HL-60 (cell line): ENCODE data around the gene SLC9A1.

Experiments used
- DNase-seq, 2 experiments: peaks; one replicate each; pipeline ENCODE4 v3.0.0-alpha.2; 2010 to 2020; ENCODE audit warnings: low read depth in 1 of 2, low spot score in 1 of 2
- H3K27ac ChIP-seq: fragments of 250-450 bp; sonication (Bioruptor Pico); replicated peaks from 2 replicates; pipeline ENCODE4 v1.5.1; 2020; ENCODE audit warnings: mild to moderate bottlenecking, moderate library complexity
- H3K27me3 ChIP-seq: fragments of 250-450 bp; sonication (Bioruptor Pico); 2 replicates; pipeline ENCODE4 v1.5.1; 2021; ENCODE audit warnings: mild to moderate bottlenecking, moderate library complexity; ENCODE audit not compliant: insufficient read depth, poor library complexity, severe bottlenecking
- H3K4me3 ChIP-seq: replicated peaks from 2 replicates; pipeline ENCODE4 v1.5.1; 2011; ENCODE audit warnings: mild to moderate bottlenecking, control low read depth, low read length; ENCODE audit not compliant: insufficient read depth
- GABPA ChIP-seq: IDR thresholded peaks from 2 replicates; pipeline ENCODE4 v1.6.1; 2012; ENCODE audit warnings: low read depth
- POLR2AphosphoS5 ChIP-seq: IDR thresholded peaks from 2 replicates; pipeline ENCODE4 v1.6.1; 2012; ENCODE audit warnings: low read depth
- SPI1 ChIP-seq: IDR thresholded peaks from 2 replicates; pipeline ENCODE4 v1.6.1; 2012; ENCODE audit warnings: low read depth, mild to moderate bottlenecking, borderline replicate concordance
- TF ChIP-seq, protein P1 (sequence below): IDR thresholded peaks from one replicate; pipeline ENCODE4 v1.5.1; 2011; ENCODE audit warnings: low read length, control low read depth, inconsistent platforms; ENCODE audit not compliant: insufficient read depth
- TF ChIP-seq, protein P2 (sequence below): IDR thresholded peaks from 2 replicates; pipeline ENCODE4 v1.6.1; 2012; ENCODE audit warnings: low read depth; ENCODE audit not compliant: insufficient replicate concordance

Gene SLC9A1

DNA sequence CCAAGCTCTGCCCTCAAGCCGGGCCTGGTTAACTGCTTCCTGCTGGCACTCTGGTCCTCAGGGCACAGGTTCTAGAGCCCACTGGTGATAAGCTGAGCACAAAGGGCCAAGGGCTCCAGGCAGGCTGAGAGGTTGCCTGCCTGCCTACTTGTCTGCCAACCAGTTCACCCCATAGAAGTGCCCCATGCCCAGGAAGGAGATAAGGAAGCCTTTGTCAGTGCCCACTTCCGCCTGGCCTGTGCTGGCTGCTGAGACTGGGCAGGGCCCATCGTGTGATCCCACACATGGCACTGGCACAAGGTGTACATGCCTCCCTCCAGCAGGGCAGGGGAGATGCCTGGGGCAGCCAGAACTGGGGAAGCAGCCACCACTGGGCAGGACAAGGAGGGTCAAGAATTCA, 24.1 kb downstream of the SLC9A1 start:
- Histone ChIP-seq H3K4me3 (no peak overlapping the region), H3K27ac (no peak overlapping the region), H3K27me3 (no peaks in the 10 kb centered on the region)
- TF ChIP-seq GABPA (no peak), POLR2AphosphoS5 (no peak), SPI1 (no peak)
- TF ChIP-seq, protein P1, sequence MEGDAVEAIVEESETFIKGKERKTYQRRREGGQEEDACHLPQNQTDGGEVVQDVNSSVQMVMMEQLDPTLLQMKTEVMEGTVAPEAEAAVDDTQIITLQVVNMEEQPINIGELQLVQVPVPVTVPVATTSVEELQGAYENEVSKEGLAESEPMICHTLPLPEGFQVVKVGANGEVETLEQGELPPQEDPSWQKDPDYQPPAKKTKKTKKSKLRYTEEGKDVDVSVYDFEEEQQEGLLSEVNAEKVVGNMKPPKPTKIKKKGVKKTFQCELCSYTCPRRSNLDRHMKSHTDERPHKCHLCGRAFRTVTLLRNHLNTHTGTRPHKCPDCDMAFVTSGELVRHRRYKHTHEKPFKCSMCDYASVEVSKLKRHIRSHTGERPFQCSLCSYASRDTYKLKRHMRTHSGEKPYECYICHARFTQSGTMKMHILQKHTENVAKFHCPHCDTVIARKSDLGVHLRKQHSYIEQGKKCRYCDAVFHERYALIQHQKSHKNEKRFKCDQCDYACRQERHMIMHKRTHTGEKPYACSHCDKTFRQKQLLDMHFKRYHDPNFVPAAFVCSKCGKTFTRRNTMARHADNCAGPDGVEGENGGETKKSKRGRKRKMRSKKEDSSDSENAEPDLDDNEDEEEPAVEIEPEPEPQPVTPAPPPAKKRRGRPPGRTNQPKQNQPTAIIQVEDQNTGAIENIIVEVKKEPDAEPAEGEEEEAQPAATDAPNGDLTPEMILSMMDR = no peak
- TF ChIP-seq, protein P2, sequence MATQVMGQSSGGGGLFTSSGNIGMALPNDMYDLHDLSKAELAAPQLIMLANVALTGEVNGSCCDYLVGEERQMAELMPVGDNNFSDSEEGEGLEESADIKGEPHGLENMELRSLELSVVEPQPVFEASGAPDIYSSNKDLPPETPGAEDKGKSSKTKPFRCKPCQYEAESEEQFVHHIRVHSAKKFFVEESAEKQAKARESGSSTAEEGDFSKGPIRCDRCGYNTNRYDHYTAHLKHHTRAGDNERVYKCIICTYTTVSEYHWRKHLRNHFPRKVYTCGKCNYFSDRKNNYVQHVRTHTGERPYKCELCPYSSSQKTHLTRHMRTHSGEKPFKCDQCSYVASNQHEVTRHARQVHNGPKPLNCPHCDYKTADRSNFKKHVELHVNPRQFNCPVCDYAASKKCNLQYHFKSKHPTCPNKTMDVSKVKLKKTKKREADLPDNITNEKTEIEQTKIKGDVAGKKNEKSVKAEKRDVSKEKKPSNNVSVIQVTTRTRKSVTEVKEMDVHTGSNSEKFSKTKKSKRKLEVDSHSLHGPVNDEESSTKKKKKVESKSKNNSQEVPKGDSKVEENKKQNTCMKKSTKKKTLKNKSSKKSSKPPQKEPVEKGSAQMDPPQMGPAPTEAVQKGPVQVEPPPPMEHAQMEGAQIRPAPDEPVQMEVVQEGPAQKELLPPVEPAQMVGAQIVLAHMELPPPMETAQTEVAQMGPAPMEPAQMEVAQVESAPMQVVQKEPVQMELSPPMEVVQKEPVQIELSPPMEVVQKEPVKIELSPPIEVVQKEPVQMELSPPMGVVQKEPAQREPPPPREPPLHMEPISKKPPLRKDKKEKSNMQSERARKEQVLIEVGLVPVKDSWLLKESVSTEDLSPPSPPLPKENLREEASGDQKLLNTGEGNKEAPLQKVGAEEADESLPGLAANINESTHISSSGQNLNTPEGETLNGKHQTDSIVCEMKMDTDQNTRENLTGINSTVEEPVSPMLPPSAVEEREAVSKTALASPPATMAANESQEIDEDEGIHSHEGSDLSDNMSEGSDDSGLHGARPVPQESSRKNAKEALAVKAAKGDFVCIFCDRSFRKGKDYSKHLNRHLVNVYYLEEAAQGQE = no peak
- DNase-seq = no peak

- Histone ChIP-seq H3K27ac (no peak overlapping the region), H3K4me3 (no peak overlapping the region), H3K27me3 (no peaks in the 10 kb centered on the region)
- TF ChIP-seq SPI1 (no peak), POLR2AphosphoS5 (no peak), GABPA (no peak)
- TF ChIP-seq, protein P1 = no peak
- TF ChIP-seq, protein P2 = no peak
- no peak for DNase-seq
These were observed 25.7 kb downstream of the SLC9A1 start for GRCh38 chr1:27129225-27129624.

DNA sequence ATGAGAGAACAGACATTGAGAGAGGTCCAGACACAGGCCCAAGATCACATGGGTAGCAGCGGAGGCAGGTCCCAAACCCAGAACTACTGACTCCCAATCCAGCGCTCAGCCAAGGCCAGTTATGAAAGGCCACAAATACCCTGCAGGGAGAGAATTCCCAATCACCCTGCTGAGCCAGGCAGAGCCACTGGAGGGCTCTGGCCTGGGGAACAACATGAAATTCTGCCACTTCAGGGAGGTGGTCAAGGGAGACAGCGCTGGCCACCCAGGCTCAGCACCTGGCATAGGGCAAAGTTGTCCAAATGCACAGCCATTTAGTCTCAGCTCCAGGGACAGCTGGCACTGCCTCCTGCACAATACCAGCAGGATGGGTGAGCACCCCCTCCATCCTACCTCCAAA, 27.5 kb downstream of the SLC9A1 start:
- DNase-seq = no peak
- Histone ChIP-seq H3K27ac (no peak overlapping the region), H3K27me3 (no peaks in the 10 kb centered on the region), H3K4me3 (no peak overlapping the region)
- TF ChIP-seq, protein P1 = no peak
- TF ChIP-seq SPI1 (no peak), POLR2AphosphoS5 (no peak), GABPA (no peak)
- TF ChIP-seq, protein P2 = no peak
